Stimulated activated CD8-positive, alpha-beta memory T cell treated with anti-CD3 and anti-CD28 coated beads, Interleukin-12 subunit alpha, Interleukin-12 subunit beta, amount 100 ng/mL, for 1 hour (primary cell): Measurements from ENCODE around the gene GTPBP4.
"Not testable (repeated sequence)": the region's sequence is repeated elsewhere in the genome, so short reads cannot be mapped to it uniquely, and the experiment has no call there.

ENCODE experiments used
- DNase-seq: peaks from one replicate; pipeline ENCODE4 v3.0.0-alpha.2; 2020; ENCODE audit warnings: low read depth

The GTPBP4 gene

GRCh38 chr10:988667-989545 lies 672 bp downstream of the GTPBP4 start:
- DNase-seq = no peak

GRCh38 chr10:990808-991207 lies 2.6 kb downstream of the GTPBP4 start:
- no peak for DNase-seq

DNA sequence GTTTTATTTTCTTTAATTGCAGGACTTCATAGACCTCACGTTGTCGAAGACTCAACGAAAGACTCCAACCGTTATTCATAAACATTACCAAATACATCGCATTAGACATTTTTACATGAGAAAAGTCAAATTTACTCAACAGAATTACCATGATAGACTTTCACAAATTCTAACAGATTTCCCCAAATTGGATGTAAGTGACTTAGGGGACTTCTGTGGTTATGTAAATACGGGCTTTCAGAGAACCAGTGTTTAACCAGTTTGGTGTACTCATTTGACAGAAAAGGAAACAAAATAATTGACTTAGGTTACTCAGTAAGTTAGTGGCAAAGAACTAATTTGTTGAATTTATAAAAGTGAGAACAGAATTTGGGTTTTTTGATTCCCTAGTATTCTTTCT lies 4.2 kb downstream of the GTPBP4 start:
- DNase-seq = no peak

DNA sequence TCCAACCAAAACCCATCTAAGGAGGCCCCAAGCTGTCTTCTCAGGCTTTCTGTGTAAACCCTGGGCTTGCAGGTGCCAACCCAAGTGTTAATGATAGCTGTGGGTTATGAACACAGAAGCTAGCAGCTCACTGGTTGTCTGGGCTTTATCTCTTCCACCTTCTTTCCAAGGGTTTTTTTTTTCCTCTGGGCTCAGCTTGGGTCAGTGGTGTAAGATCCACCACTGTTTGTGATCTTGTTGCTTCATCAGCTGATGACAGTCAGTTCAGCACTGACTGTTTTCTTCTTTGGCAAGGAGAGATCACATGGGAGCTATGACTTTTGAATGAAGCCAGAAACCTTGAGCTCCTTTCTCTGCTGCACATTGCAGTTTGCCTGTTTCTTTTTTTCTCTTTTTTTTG lies 4.6 kb downstream of the GTPBP4 start:
- DNase-seq = no peak

GRCh38 chr10:994836-995558 lies 6.8 kb downstream of the GTPBP4 start:
- no peak for DNase-seq

GRCh38 chr10:995559-995926 lies 7.3 kb downstream of the GTPBP4 start:
- DNase-seq = no peak

DNA sequence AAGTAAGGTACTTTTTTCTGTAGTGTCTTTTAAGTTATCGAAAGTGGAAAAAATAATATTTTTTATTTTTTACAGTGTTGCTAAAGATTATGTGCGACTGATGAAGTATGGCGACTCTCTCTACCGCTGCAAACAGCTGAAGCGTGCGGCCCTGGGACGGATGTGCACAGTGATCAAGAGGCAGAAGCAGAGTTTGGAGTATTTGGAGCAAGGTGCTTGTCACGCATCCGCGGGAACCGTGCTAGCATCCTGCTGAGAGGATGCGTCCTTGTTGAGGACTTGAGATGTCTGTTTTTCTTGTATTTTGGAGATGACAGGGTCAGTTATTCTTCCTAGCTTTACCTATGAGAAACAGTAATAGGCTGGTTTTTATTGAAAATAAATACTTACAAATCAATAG lies 7.8 kb downstream of the GTPBP4 start:
- no peak for DNase-seq

DNA sequence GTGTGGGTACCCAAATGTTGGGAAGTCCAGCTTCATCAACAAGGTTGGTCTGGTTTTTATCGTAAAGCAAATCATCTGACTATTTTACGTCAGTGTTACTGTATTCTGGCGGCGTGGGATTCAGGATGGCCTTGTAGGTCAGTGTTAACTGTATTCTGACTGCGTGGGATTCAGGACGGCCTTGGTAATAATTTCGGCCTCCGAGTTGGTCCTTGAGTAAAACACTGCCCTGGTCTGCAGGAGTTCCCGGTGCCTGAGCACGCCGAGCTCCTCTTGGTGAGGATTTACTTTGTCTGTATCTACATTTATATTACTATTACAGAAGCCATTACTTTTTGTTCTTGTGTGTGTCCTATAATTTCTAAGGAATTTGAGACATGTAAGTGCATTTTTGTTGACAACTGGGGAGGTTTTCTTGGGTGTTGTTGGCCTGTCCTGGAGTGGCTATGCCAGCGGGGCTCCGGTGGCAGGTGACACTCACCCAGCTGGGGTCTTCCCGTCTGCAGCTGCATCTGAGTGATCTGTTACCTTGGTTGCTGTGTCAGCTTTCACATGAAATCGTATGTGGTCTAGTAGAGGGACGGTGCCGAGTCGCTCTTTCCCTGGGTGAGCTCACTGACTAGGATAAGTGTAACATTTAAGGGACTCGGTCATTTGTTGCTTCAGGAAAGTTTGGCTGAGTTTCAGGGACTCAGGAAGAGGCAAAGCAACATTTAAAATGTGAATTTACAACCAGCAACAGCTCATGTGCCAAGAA lies 9.2 kb downstream of the GTPBP4 start:
- no peak for DNase-seq

GRCh38 chr10:1002425-1003006 lies 14.3 kb downstream of the GTPBP4 start:
- no peak for DNase-seq

DNA sequence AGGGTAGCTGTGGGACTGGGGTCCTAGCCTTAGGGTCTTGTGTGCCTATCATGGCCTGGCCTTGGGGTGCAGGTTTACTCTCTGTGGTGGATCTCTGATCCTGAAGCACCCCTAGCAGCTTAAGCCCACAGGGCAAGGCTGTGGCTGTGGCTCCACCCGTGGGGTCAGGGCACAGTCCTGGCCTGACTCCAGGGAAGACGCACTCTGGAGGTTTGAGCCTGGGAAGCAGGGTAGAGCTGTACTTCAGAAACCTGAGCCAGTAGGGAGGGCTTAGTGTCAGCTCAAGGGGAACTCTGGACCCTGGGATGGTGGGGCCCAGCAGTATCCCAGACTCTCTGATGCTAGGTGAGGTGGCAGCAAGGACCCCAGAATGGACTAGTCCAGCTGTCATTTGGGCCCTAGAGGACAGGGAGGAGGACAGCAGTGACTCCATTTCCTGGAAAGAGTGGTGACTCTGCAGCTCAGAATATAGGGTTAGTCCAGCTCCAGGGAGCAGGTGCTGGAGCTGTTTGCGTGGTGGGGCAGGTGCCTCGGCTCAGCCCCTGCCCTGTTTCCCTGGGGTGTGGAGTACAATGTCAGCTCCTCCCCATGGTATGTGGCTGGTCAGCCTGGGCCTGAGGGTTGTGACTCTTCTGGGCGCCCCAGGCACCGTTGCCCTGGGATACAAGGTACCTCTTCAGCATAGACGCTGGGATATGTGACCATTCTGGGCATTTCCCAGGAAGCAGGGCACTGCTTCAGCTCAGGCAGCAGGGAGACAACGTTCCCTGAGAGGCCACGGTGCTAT lies 15.8 kb downstream of the GTPBP4 start:
- no peak for DNase-seq

DNA sequence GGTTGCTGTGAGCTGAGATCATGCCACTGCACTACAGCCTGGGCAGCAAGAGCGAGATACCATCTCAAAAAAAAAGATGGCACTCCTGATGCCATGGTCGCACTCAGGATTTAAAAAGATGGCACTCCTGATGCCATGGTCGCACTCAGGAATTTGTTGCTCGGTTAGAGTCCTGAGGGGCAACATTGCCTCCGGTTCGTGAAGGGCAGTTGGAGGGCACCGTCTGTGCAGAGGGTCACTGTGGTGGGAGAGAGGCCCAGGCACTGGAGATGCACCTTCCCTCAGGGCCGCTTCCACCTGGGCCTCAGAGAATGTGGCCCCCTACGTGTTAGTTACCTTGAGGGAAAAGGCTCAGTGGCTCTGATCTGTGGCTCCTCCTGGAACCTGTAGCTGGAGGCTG lies 18.3 kb downstream of the GTPBP4 start:
- no peak for DNase-seq

- no peak for DNase-seq
Measured at GRCh38 chr10:1007583-1007982, 19.3 kb downstream of the GTPBP4 start.

DNA sequence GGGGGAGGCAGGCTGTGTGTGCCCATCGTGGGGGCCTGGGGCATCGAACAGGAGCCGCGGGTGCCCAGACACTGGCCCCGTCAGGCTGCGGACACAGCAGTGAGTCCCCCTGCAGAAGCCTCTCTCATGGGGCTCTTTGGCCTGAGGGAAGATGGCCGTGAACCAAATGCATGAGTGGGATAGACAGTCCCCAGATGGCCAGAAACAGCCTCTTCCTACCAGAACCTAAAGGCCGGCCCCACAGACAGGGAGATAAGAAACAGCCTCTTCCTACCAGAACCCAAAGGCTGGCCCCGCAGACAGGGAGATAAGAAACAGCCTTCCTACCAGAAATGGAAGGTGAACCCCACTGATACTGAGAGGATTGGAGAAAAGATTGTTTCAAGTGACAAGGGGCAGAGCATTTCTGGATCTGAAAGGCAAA lies 20.8 kb downstream of the GTPBP4 start:
- DNase-seq = no peak

DNA sequence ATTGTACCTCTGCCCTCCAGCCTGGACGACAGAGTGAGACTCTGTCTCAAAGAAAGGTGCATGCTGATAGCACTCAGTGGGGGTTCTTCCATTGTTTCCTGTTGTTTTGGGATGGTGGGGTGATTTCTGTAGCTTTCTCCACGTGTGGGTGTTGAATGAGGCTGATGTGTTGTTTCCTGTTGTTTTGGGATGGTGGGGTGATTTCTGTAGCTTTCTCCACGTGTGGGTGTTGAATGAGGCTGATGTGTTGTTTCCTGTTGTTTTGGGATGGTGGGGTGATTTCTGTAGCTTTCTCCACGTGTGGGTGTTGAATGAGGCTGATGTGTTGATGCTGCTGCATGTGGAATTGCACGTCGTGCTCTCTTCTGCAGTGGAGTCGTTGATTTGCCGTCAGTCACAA lies 21.7 kb downstream of the GTPBP4 start:
- not testable (repeated sequence) for DNase-seq

DNA sequence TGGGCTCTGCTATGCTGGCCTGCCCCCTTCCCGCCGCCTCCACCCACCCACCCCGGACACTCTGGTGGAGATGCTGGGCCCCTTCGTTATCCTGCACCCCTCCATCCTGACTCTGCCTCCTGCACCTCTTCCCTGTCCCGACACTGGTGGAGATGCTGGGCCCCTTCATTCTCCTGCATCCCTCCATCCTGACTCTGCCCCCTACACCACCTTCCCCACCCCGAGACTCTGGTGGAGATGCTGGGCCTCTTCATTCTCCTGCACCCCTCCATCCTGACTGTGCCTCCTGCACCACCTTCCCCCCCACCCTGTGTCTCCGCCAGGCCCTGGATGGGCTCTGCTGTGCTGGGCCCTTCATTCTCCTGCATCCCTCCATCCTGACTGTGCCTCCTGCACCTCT lies 22.5 kb downstream of the GTPBP4 start:
- no peak for DNase-seq

GRCh38 chr10:1011696-1012095 lies 23.5 kb downstream of the GTPBP4 start:
- DNase-seq = no peak

- DNase-seq = no peak
Measured at GRCh38 chr10:1015688-1016087, 27.5 kb downstream of the GTPBP4 start.

DNA sequence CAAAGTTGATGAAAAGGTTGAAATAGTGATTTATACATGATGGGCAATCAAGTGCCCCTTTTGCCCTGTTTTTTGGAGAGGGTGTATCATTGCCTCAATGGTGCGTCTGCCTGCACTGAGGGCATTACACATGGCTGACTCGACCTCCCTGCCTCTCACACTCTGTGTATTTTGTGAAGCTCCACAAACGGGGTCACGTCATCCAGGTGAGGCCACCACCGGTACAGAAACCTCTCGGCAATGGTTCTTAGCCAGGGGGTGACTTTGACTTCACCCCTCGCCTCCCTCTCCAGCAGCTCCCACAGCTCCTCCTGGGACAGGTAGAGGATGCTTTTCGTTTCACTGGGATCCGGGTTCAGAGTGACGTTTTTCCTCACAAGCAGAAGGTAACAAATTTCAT lies 31.1 kb downstream of the GTPBP4 start:
- DNase-seq = no peak

DNA sequence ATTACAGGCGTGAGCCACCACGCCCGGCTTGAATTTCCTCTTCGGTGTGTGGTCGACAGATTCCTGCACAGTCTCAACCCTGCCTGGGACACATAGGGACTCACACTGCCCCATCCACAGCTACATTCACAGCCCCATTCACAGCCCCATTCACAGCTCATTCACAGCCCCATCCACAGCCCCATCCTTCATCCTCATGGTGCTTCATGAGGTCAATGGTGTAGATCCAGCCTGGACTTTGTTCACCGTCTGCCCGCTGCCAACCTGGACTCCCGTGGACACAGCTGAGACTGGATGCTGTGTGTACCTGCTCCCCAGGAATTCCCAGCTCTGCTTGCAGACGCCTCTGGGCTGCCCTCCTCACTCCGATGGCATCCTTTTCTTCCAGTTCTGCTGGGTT lies 32.2 kb downstream of the GTPBP4 start:
- no peak for DNase-seq

- no peak for DNase-seq
Measured at GRCh38 chr10:1020958-1021357, 32.7 kb downstream of the GTPBP4 start.

GRCh38 chr10:1022413-1022812 lies 34.2 kb downstream of the GTPBP4 start:
- no peak for DNase-seq

DNA sequence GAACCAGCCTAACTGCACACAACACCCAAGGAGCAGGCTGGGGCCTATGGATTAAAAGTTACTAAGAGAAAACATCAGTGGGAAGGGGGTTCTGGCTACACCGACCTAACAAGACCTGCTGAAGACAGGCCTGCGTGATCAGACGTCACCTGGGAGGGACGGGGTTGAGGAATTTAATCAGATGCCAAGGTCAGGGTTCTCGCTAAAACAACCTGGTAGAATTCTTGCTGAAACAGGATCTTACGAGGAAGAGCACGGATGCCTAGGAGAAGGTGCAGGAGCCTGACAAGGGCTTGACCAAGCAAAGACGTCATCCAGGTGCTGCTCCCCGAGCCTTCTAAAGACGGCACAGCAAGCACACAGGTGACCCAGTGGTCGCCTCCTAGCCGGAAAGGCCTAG lies 35.9 kb downstream of the GTPBP4 start:
- no peak for DNase-seq
